Smooth muscle cell (in vitro differentiated cells): Measurements from ENCODE around the gene NT5M. TPM values are rescaled to one million over a fixed set of nuclear protein-coding genes. Genes with fewer than 3 reads are reported as not detected.

ENCODE experiments used
- DNase-seq: peaks from one replicate; lab custom pipeline; 2025; ENCODE audit not compliant: unreplicated experiment; lab: John Stamatoyannopoulos, UW
- H2AFZ ChIP-seq: fragments of 200-600 bp; sonication (generic); 2 replicates; pipeline ENCODE4 v1.6.0; 2016; ENCODE audit warnings: antibody characterized with exemption, low read depth, mild to moderate bottlenecking
- H3F3A ChIP-seq: fragments of 200-600 bp; sonication (generic); 2 replicates; pipeline ENCODE4 v1.6.0; 2017; ENCODE audit warnings: antibody characterized with exemption, low read depth
- H3K27ac ChIP-seq: fragments of 200-600 bp; sonication (generic); 2 replicates; pipeline ENCODE4 v1.5.1; 2016; ENCODE audit warnings: low read depth, mild to moderate bottlenecking
- H3K27me3 ChIP-seq: fragments of 200-600 bp; sonication (generic); 2 replicates; pipeline ENCODE4 v1.6.1; 2016; ENCODE audit warnings: low read depth, mild to moderate bottlenecking
- H3K36me3 ChIP-seq: fragments of 200-600 bp; sonication (generic); 2 replicates; pipeline ENCODE4 v1.5.1; 2016; ENCODE audit warnings: low read depth
- H3K4me1 ChIP-seq: fragments of 200-600 bp; sonication (generic); 2 replicates; pipeline ENCODE4 v1.5.1; 2016; ENCODE audit warnings: low read depth
- H3K4me2 ChIP-seq: fragments of 200-600 bp; sonication (generic); 2 replicates; pipeline ENCODE4 v1.6.0; 2016; ENCODE audit warnings: mild to moderate bottlenecking
- H3K4me3 ChIP-seq: fragments of 200-600 bp; sonication (generic); 2 replicates; pipeline ENCODE4 v1.5.1; 2016; ENCODE audit warnings: mild to moderate bottlenecking
- H3K79me2 ChIP-seq: fragments of 200-600 bp; sonication (generic); 2 replicates; pipeline ENCODE4 v1.6.0; 2016; ENCODE audit warnings: low read depth, mild to moderate bottlenecking
- H3K9ac ChIP-seq: fragments of 200-600 bp; sonication (generic); 2 replicates; pipeline ENCODE4 v1.6.0; 2016; ENCODE audit warnings: low read depth
- H3K9me3 ChIP-seq: fragments of 200-600 bp; sonication (generic); replicated peaks from 2 replicates; pipeline ENCODE4 v1.5.1; 2016; ENCODE audit warnings: low read depth
- H4K20me1 ChIP-seq: fragments of 200-600 bp; sonication (generic); 2 replicates; pipeline ENCODE4 v1.6.0; 2016; ENCODE audit warnings: low read depth
- CTCF ChIP-seq: fragments of 200-600 bp; sonication (generic); IDR thresholded peaks from 2 replicates; pipeline ENCODE4 v1.5.1; 2017; ENCODE audit warnings: borderline replicate concordance, mild to moderate bottlenecking, antibody characterized with exemption; ENCODE audit not compliant: insufficient read depth, poor library complexity, severe bottlenecking
- whole genome bisulfite sequencing: methylation state at CpG from one replicate; pipeline ENCODE4 v1.1.7; 2016; ENCODE audit warnings: low lambda C conversion rate; 5-methylcytosine and 5-hydroxymethylcytosine counted together
- polyA plus RNA-seq: library from polyadenylated mRNA; unstranded; fragments of >200 nt; fragmentation: Nextera tagmentation; extraction: Ambion mirVana; gene quantifications from 2 replicates; pipeline ENCODE4 v1.2.1, GENCODE V29; 2016
- total RNA-seq: library from RNA; depleted of rRNA; stranded (reverse); fragments of >200 nt; gene quantifications from 2 replicates; pipeline ENCODE4 v1.2.3, GENCODE V29; 2014

The NT5M gene
- total and polyA plus RNA-seq, 2 experiments from 2014 or later = 2.5 to 6.1 TPM

- peaks cover 10% of the 10 kb centered on the region for H3F3A ChIP-seq
- no peak for DNase-seq
- no peak overlapping the region for H3K27ac ChIP-seq
- H2AFZ ChIP-seq = no peak overlapping the region
- no peak for TF ChIP-seq CTCF
- H4K20me1 ChIP-seq = no peaks in the 10 kb centered on the region
- H3K4me2 ChIP-seq = no peak overlapping the region
- H3K27me3 ChIP-seq = no peaks in the 10 kb centered on the region
- 88% methylated on average over 11 of the region's 11 CpGs for WGBS
- no peak overlapping the region for H3K9ac ChIP-seq
- H3K4me1 ChIP-seq = no peaks in the 10 kb centered on the region
- no peaks in the 10 kb centered on the region for H3K36me3 ChIP-seq
- H3K79me2 ChIP-seq = no peaks in the 10 kb centered on the region
- no peaks in the 10 kb centered on the region for H3K9me3 ChIP-seq
- no peak overlapping the region for H3K4me3 ChIP-seq
Observed at GRCh38 chr17:17372856-17373520, 69.8 kb downstream of the NT5M start.

GRCh38 chr17:17375841-17376240, 72.7 kb downstream of the NT5M start:
- TF ChIP-seq CTCF = no peak
- Histone ChIP-seq H3K9ac (no peak overlapping the region), H3K4me1 (no peaks in the 10 kb centered on the region), H3F3A (peaks cover 10% of the 10 kb centered on the region), H3K4me3 (no peak overlapping the region), H3K79me2 (no peaks in the 10 kb centered on the region), H3K36me3 (no peaks in the 10 kb centered on the region), H2AFZ (no peak overlapping the region), H4K20me1 (no peaks in the 10 kb centered on the region), H3K9me3 (no peaks in the 10 kb centered on the region), H3K27me3 (no peaks in the 10 kb centered on the region), H3K4me2 (no peak overlapping the region), H3K27ac (peak overlapping the region; percentile 1)
- DNase-seq = no peak
- WGBS = 64% methylated on average over 6 of the region's 6 CpGs

- H3K9ac ChIP-seq = no peak overlapping the region
- TF ChIP-seq CTCF = no peak
- H3K27me3 ChIP-seq = no peaks in the 10 kb centered on the region
- no peaks in the 10 kb centered on the region for H3K79me2 ChIP-seq
- no peak overlapping the region for H3K4me3 ChIP-seq
- peaks cover 10% of the 10 kb centered on the region for H3F3A ChIP-seq
- no peaks in the 10 kb centered on the region for H3K9me3 ChIP-seq
- H2AFZ ChIP-seq = no peak overlapping the region
- H3K27ac ChIP-seq = peak overlapping the region; percentile 1
- no peaks in the 10 kb centered on the region for H3K36me3 ChIP-seq
- no peaks in the 10 kb centered on the region for H3K4me1 ChIP-seq
- WGBS = 15% methylated on average over 5 of the region's 5 CpGs
- H4K20me1 ChIP-seq = no peaks in the 10 kb centered on the region
- DNase-seq = no peak
- H3K4me2 ChIP-seq = peak overlapping the region; percentile 61
Observed at GRCh38 chr17:17376362-17376761, 73.2 kb downstream of the NT5M start.
